ENCODE data around the gene ADCY9.

Gene ADCY9

GRCh38 chr16:4152267-4152666, 36.0 kb upstream of the ADCY9 start:
- TF ChIP-seq CTCF (IDR thresholded peaks at IDR 0.05; ENCODE audit: low read depth, low read length, poor library complexity, severe bottlenecking) (no peak), EZH2phosphoT487 (IDR thresholded peaks at IDR 0.05; ENCODE audit: borderline replicate concordance, low read length) (no peak)
- no peaks in the 10 kb centered on the region for H3K79me2 ChIP-seq (ENCODE audit: control insufficient read depth, low read length)
- H3K4me1 ChIP-seq (ENCODE audit: control insufficient read depth, low read length), result no peaks in the 10 kb centered on the region
- H3K27ac ChIP-seq (ENCODE audit: low read depth, low read length), result no peak overlapping the region
- no peak overlapping the region for H3K4me2 ChIP-seq (ENCODE audit: low read length)
- H4K20me1 ChIP-seq (ENCODE audit: control insufficient read depth, insufficient read depth, low read depth, low read length), result no peaks in the 10 kb centered on the region
- H3F3A ChIP-seq (ENCODE audit: control insufficient read depth, insufficient read depth), result no peaks in the 10 kb centered on the region
- H3K27me3 ChIP-seq (ENCODE audit: control insufficient read depth, low read length), result no peaks in the 10 kb centered on the region
- no peaks in the 10 kb centered on the region for H3K36me3 ChIP-seq (ENCODE audit: control insufficient read depth, low read length)
- H3K4me3 ChIP-seq (ENCODE audit: low read length), result no peak overlapping the region
- H3K9me2 ChIP-seq (replicated peaks; ENCODE audit: control insufficient read depth, low read length), result no peaks in the 10 kb centered on the region
- H3K9me3 ChIP-seq (ENCODE audit: control insufficient read depth, insufficient read depth, low read length), result no peaks in the 10 kb centered on the region

GRCh38 chr16:4147236-4147635, 31.0 kb upstream of the ADCY9 start:
- Histone ChIP-seq H3K4me2 (ENCODE audit: low read length) (no peak overlapping the region), H3K9me3 (ENCODE audit: control insufficient read depth, insufficient read depth, low read length) (no peaks in the 10 kb centered on the region), H4K20me1 (ENCODE audit: control insufficient read depth, insufficient read depth, low read depth, low read length) (no peaks in the 10 kb centered on the region), H3F3A (ENCODE audit: control insufficient read depth, insufficient read depth) (no peaks in the 10 kb centered on the region), H3K27ac (ENCODE audit: low read depth, low read length) (no peak overlapping the region), H3K4me3 (ENCODE audit: low read length) (no peak overlapping the region), H3K9me2 (replicated peaks; ENCODE audit: control insufficient read depth, low read length) (no peaks in the 10 kb centered on the region), H3K36me3 (ENCODE audit: control insufficient read depth, low read length) (no peaks in the 10 kb centered on the region), H3K79me2 (ENCODE audit: control insufficient read depth, low read length) (no peaks in the 10 kb centered on the region), H3K27me3 (ENCODE audit: control insufficient read depth, low read length) (no peaks in the 10 kb centered on the region), H3K4me1 (ENCODE audit: control insufficient read depth, low read length) (no peaks in the 10 kb centered on the region)
- TF ChIP-seq CTCF (IDR thresholded peaks at IDR 0.05; ENCODE audit: low read depth, low read length, poor library complexity, severe bottlenecking) (no peak), EZH2phosphoT487 (IDR thresholded peaks at IDR 0.05; ENCODE audit: borderline replicate concordance, low read length) (no peak)

- Histone ChIP-seq H3K79me2 (ENCODE audit: control insufficient read depth, low read length) (no peaks in the 10 kb centered on the region), H3K27me3 (ENCODE audit: control insufficient read depth, low read length) (no peaks in the 10 kb centered on the region), H3K27ac (ENCODE audit: low read depth, low read length) (no peak overlapping the region), H3K36me3 (ENCODE audit: control insufficient read depth, low read length) (no peaks in the 10 kb centered on the region), H3K4me3 (ENCODE audit: low read length) (no peak overlapping the region), H3K9me2 (replicated peaks; ENCODE audit: control insufficient read depth, low read length) (no peaks in the 10 kb centered on the region), H3F3A (ENCODE audit: control insufficient read depth, insufficient read depth) (no peaks in the 10 kb centered on the region), H3K9me3 (ENCODE audit: control insufficient read depth, insufficient read depth, low read length) (no peaks in the 10 kb centered on the region), H3K4me1 (ENCODE audit: control insufficient read depth, low read length) (peaks cover 11% of the 10 kb centered on the region), H4K20me1 (ENCODE audit: control insufficient read depth, insufficient read depth, low read depth, low read length) (no peaks in the 10 kb centered on the region), H3K4me2 (ENCODE audit: low read length) (no peak overlapping the region)
- TF ChIP-seq CTCF (IDR thresholded peaks at IDR 0.05; ENCODE audit: low read depth, low read length, poor library complexity, severe bottlenecking) (no peak), EZH2phosphoT487 (IDR thresholded peaks at IDR 0.05; ENCODE audit: borderline replicate concordance, low read length) (no peak)
Observed at GRCh38 chr16:4142268-4142667, 26.0 kb upstream of the ADCY9 start.

- no peak overlapping the region for H3K4me3 ChIP-seq (ENCODE audit: low read length)
- H3K4me2 ChIP-seq (ENCODE audit: low read length), result no peak overlapping the region
- peaks cover 11% of the 10 kb centered on the region for H3K4me1 ChIP-seq (ENCODE audit: control insufficient read depth, low read length)
- H3K36me3 ChIP-seq (ENCODE audit: control insufficient read depth, low read length), result no peaks in the 10 kb centered on the region
- H3F3A ChIP-seq (ENCODE audit: control insufficient read depth, insufficient read depth), result no peaks in the 10 kb centered on the region
- H3K9me3 ChIP-seq (ENCODE audit: control insufficient read depth, insufficient read depth, low read length), result no peaks in the 10 kb centered on the region
- TF ChIP-seq EZH2phosphoT487 (IDR thresholded peaks at IDR 0.05; ENCODE audit: borderline replicate concordance, low read length) (no peak), CTCF (IDR thresholded peaks at IDR 0.05; ENCODE audit: low read depth, low read length, poor library complexity, severe bottlenecking) (no peak)
- no peak overlapping the region for H3K27ac ChIP-seq (ENCODE audit: low read depth, low read length)
- H4K20me1 ChIP-seq (ENCODE audit: control insufficient read depth, insufficient read depth, low read depth, low read length), result no peaks in the 10 kb centered on the region
- H3K9me2 ChIP-seq (replicated peaks; ENCODE audit: control insufficient read depth, low read length), result no peaks in the 10 kb centered on the region
- H3K27me3 ChIP-seq (ENCODE audit: control insufficient read depth, low read length), result no peaks in the 10 kb centered on the region
- H3K79me2 ChIP-seq (ENCODE audit: control insufficient read depth, low read length), result no peaks in the 10 kb centered on the region
Observed at GRCh38 chr16:4141604-4142003, 25.4 kb upstream of the ADCY9 start.

All from DOHH2 (cell line).